GM18867 (cell line): Measurements from ENCODE around the gene IFNA13.

Experiments used
- ATAC-seq: cut with Tn5 transposase; IDR thresholded peaks from one replicate; pipeline ENCODE4 v1.9.1; 2021; ENCODE audit warnings: mild to moderate bottlenecking, moderate library complexity; ENCODE audit not compliant: unreplicated experiment

The IFNA13 gene

GRCh38 chr9:21362287-21362686 is 5.6 kb downstream of the IFNA13 start:
- ATAC-seq, result no peak

GRCh38 chr9:21357479-21358460 is 10.1 kb downstream of the IFNA13 start:
- peak; percentile 95 for ATAC-seq

GRCh38 chr9:21350787-21351186 is 17.1 kb downstream of the IFNA13 start, which contains the start of gene IFNA6:
Gene IFNA6, minus strand, starts transcription at chr9:21350887. Its CDS starts 0 bp downstream, at chr9:21350887.
- ATAC-seq, result no peak

- no peak for ATAC-seq
These were observed 19.4 kb downstream of the IFNA13 start for GRCh38 chr9:21348430-21348970.

- ATAC-seq, result peak; percentile 70
These were observed 27.1 kb downstream of the IFNA13 start for GRCh38 chr9:21340735-21341134.

- ATAC-seq, result no peak
These were observed 31.4 kb downstream of the IFNA13 start for GRCh38 chr9:21336457-21336856.

- ATAC-seq, result peak; percentile 89
These were observed 32.9 kb downstream of the IFNA13 start, which contains the start of gene KLHL9 for GRCh38 chr9:21334701-21335632. Gene KLHL9, minus strand, starts transcription at chr9:21335404. Its CDS starts 545 bp downstream, at chr9:21334859.

GRCh38 chr9:21333226-21333625 is 34.6 kb downstream of the IFNA13 start:
- ATAC-seq, result no peak

GRCh38 chr9:21331676-21332402 is 36.0 kb downstream of the IFNA13 start:
- ATAC-seq, result no peak

- peak; percentile 79 for ATAC-seq
These were observed 41.2 kb downstream of the IFNA13 start for GRCh38 chr9:21326526-21327139.

- no peak for ATAC-seq
These were observed 43.8 kb downstream of the IFNA13 start for GRCh38 chr9:21324047-21324446.

GRCh38 chr9:21322911-21323461 is 44.9 kb downstream of the IFNA13 start:
- no peak for ATAC-seq

- ATAC-seq, result no peak
These were observed 47.4 kb downstream of the IFNA13 start for GRCh38 chr9:21320465-21320864.

GRCh38 chr9:21317956-21318923 is 49.6 kb downstream of the IFNA13 start:
- peak; percentile 81 for ATAC-seq
